NCI-H1436 treated with DMSO at 0.1 percent for 48 hours (cell line): ENCODE measurements around the gene CUX1.
"Not testable (repeated sequence)": the region's sequence is repeated elsewhere in the genome, so short reads cannot be mapped to it uniquely, and the experiment has no call there.

ENCODE experiments used
- DNase-seq: peaks from one replicate; lab custom pipeline; 2025; lab: John Stamatoyannopoulos, UW

Gene CUX1

GRCh38 chr7:102215256-102215655 lies 397.8 kb downstream of the CUX1 start:
- no peak for DNase-seq

- no peak for DNase-seq
These were observed 398.3 kb downstream of the CUX1 start for GRCh38 chr7:102215711-102216110.

GRCh38 chr7:102216573-102217314 lies 399.3 kb downstream of the CUX1 start:
- DNase-seq: no peak

- DNase-seq: no peak
These were observed 402.9 kb downstream of the CUX1 start for GRCh38 chr7:102220229-102220850.

- no peak for DNase-seq
These were observed 403.8 kb downstream of the CUX1 start for GRCh38 chr7:102220960-102221800.

- no peak for DNase-seq
These were observed 404.5 kb downstream of the CUX1 start for GRCh38 chr7:102221961-102222360.

GRCh38 chr7:102222445-102222844 lies 405.0 kb downstream of the CUX1 start:
- no peak for DNase-seq

- DNase-seq: no peak
These were observed 405.8 kb downstream of the CUX1 start for GRCh38 chr7:102223184-102223583.

- no peak for DNase-seq
These were observed 407.6 kb downstream of the CUX1 start for GRCh38 chr7:102225025-102225424.

GRCh38 chr7:102227371-102227770 lies 409.9 kb downstream of the CUX1 start:
- DNase-seq: no peak

- DNase-seq: no peak
These were observed 411.5 kb downstream of the CUX1 start for GRCh38 chr7:102228935-102229334.

- DNase-seq: not testable (repeated sequence)
These were observed 412.7 kb downstream of the CUX1 start for GRCh38 chr7:102230162-102230561.

- no peak for DNase-seq
These were observed 413.2 kb downstream of the CUX1 start for GRCh38 chr7:102230593-102230992.

GRCh38 chr7:102232611-102233286 lies 415.3 kb downstream of the CUX1 start:
- DNase-seq: no peak

GRCh38 chr7:102234131-102234530 lies 416.7 kb downstream of the CUX1 start:
- DNase-seq: no peak

GRCh38 chr7:102234801-102235550 lies 417.6 kb downstream of the CUX1 start:
- DNase-seq: no peak

GRCh38 chr7:102236102-102236501 lies 418.7 kb downstream of the CUX1 start:
- no peak for DNase-seq

GRCh38 chr7:102236592-102237287 lies 419.3 kb downstream of the CUX1 start:
- DNase-seq: no peak

GRCh38 chr7:102239206-102239820 lies 421.9 kb downstream of the CUX1 start:
- DNase-seq: no peak

- no peak for DNase-seq
These were observed 424.0 kb downstream of the CUX1 start for GRCh38 chr7:102241431-102241830.
